GM12878 (cell line): Measurements from ENCODE around the gene XCR1. TPM values are rescaled to one million over a fixed set of nuclear protein-coding genes. Genes with fewer than 3 reads are reported as not detected.

Source experiments
- ATAC-seq: fragments of 200-7000 bp; cut with Tn5 transposase; 3 replicates; pipeline ENCODE4 v1.9.1; 2020; ENCODE audit warnings: mild to moderate bottlenecking, moderate library complexity
- BruUV-seq: library from RNA; stranded (reverse); fragments of 400-500 nt; replicated peaks from 2 replicates; lab custom pipeline; 2021; lab: Mats Ljungman, UMichigan
- CTCF ChIA-PET: fragments of 300-600 bp; sonication (Branson Sonifier 250); formaldehyde crosslinking; extraction: SDS; loops from one replicate; lab custom pipeline; 2021; ENCODE audit warnings: inconsistent platforms; lab: Yijun Ruan, JAX
- POLR2A ChIA-PET: fragments of 350-600 bp; formaldehyde crosslinking; extraction: SDS; loops from one replicate; lab custom pipeline; 2021; ENCODE audit warnings: inconsistent platforms; lab: Charles Lee
- RAD21 ChIA-PET: fragments of 300-600 bp; sonication (Branson Sonifier 250); formaldehyde crosslinking; loops from one replicate; lab custom pipeline; 2023; ENCODE audit warnings: antibody characterized with exemption; ENCODE audit not compliant: unreplicated experiment; lab: Charles Lee
- SMC1A ChIA-PET: fragments of 300-600 bp; sonication (Branson Sonifier 250); formaldehyde crosslinking; loops from one replicate; lab custom pipeline; 2023; ENCODE audit not compliant: unreplicated experiment, uncharacterized antibody; lab: Charles Lee
- DNase-seq: peaks from one replicate; pipeline ENCODE4 v3.0.0-alpha.2; 2011; ENCODE audit warnings: low read depth, low spot score
- FAIRE-seq: peaks from 3 replicates; lab custom pipeline; 2011; peaks lifted over from hg19 to GRCh38; lab: Jason Lieb, UNC
- H2AFZ ChIP-seq: 2 replicates; pipeline ENCODE4 v1.6.0; 2011; ENCODE audit warnings: low read depth, low read length, control low read depth; ENCODE audit not compliant: control insufficient read depth
- H3K27ac ChIP-seq: 2 replicates; pipeline ENCODE4 v1.5.1; 2011; ENCODE audit warnings: control low read depth; ENCODE audit not compliant: control insufficient read depth, insufficient read depth
- H3K27me3 ChIP-seq, 2 experiments: replicated peaks in 1 of 2; 2 replicates each; pipeline versions ENCODE4 v1.6.0 to v1.6.1; 2011; ENCODE audit warnings: low read length in 1 of 2; ENCODE audit not compliant: control insufficient read depth in 2 of 2, insufficient read depth in 2 of 2
- H3K36me3 ChIP-seq, 2 experiments: 2 replicates each; pipeline ENCODE4 v1.5.1; 2011; ENCODE audit warnings: low read length in 1 of 2; ENCODE audit not compliant: control insufficient read depth in 2 of 2, insufficient read depth in 2 of 2
- H3K4me1 ChIP-seq: 2 replicates; pipeline ENCODE4 v1.6.1; 2011; ENCODE audit warnings: mild to moderate bottlenecking, low read length, moderate library complexity, mixed read lengths; ENCODE audit not compliant: control insufficient read depth, insufficient read depth
- H3K4me2 ChIP-seq: 2 replicates; pipeline ENCODE4 v1.6.0; 2011; ENCODE audit warnings: control low read depth; ENCODE audit not compliant: control insufficient read depth, insufficient read depth
- H3K4me3 ChIP-seq: fragments of 200-600 bp; sonication (generic); 2 replicates; pipeline ENCODE4 v1.5.1; 2016
- H3K79me2 ChIP-seq: 2 replicates; pipeline ENCODE4 v1.6.0; 2011; ENCODE audit warnings: low read length; ENCODE audit not compliant: control insufficient read depth, insufficient read depth
- H3K9ac ChIP-seq: 2 replicates; pipeline ENCODE4 v1.8.0; 2011; ENCODE audit warnings: low read length, control low read depth, mixed read lengths; ENCODE audit not compliant: control insufficient read depth, insufficient read depth
- H3K9me3 ChIP-seq: replicated peaks from 3 replicates; pipeline ENCODE4 v1.5.1; 2011; ENCODE audit warnings: mild to moderate bottlenecking, low read length; ENCODE audit not compliant: control insufficient read depth, insufficient read depth
- H4K20me1 ChIP-seq: 2 replicates; pipeline ENCODE4 v1.6.0; 2011; ENCODE audit not compliant: control insufficient read depth, insufficient read depth
- NR2F1 ChIP-seq: fragments of 450-650 bp; conservative IDR thresholded peaks from 2 replicates; pipeline ENCODE4 v1.6.1; 2017; ENCODE audit warnings: mild to moderate bottlenecking
- WGBS: methylation state at CpG from one replicate; pipeline ENCODE4 v1.1.6; 2016; ENCODE audit warnings: low lambda C conversion rate; ENCODE audit not compliant: insufficient replicate concordance, insufficient coverage; ENCODE audit errors: missing lambda C conversion rate; 5-methylcytosine and 5-hydroxymethylcytosine counted together
- in situ Hi-C: fragments of 300-500 bp; cut with MboI; formaldehyde crosslinking; loops from 9 replicates; pipeline ENCODE4 v1.14.3; 2018; ENCODE audit warnings: mixed read lengths
- intact Hi-C: fragments of 100-400 bp; cut with micrococcal nuclease; formaldehyde crosslinking; loops from one replicate; pipeline ENCODE4 v1.14.2; 2022; ENCODE audit not compliant: unreplicated experiment
- polyA plus RNA-seq, 11 experiments: library from polyadenylated mRNA; depleted of rRNA in 4 of 11; unstranded in 6 of 11; stranded (reverse) in 5 of 11; fragments of >200 nt; fragmentation: Nextera tagmentation in 4 of 11; fragmentation: Illumina TruSeq in 1 of 11; extraction: Ambion mirVana in 4 of 11; extraction: Trizol in 1 of 11; gene quantifications; 1 replicate in 1 of 11; 2 replicates in 10 of 11; pipeline versions ENCODE4 v1.2.1 to v1.2.3, GENCODE V29; 2011 to 2016; ENCODE audit warnings: inconsistent platforms in 2 of 11, missing spikeins in 2 of 11, low read depth in 1 of 11
- total RNA-seq, 4 experiments: library from RNA; depleted of rRNA in 3 of 4; stranded (reverse); fragments of >200 nt in 3 of 4; fragmentation: Illumina TruSeq in 1 of 4; extraction: Trizol in 1 of 4; gene quantifications; 2 replicates each; pipeline versions ENCODE4 v1.2.1 to v1.2.3, GENCODE V29; 2013 to 2021
- TF ChIP-seq, protein P1 (sequence below): fragments of 450-650 bp; formaldehyde crosslinking; IDR thresholded peaks from 2 replicates; pipeline ENCODE4 v1.4.0; 2022; ENCODE audit warnings: mild to moderate bottlenecking, moderate library complexity

XCR1 gene
- total and polyA plus RNA-seq, 10 of the 15 experiments (the other 5 are each of a cell fraction or from before 2014, with no cell fraction given), result 0.02 to 0.29 (median 0.13) TPM; not detected in 2

DNA sequence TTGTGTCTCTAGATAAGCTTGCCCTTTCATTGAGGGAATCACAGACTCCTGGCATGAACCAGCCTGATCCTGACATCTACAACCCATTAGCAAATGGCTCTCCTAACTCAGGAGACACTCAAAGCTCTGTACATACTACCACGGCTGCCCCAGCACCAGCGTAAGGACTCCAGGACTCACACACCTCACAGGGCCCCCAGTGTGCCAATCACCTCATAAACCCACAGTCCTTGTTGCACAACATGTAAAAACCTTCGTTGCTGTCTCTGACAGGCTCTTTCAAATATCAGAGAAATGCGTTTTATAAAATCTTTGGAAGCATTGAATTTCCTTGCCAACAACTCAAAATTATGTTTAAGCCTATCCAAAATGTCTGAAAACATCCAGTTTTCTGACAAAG, 38.9 kb downstream of the XCR1 start:
- no TSS peak for BruUV-seq
- no peaks in the 10 kb centered on the region; the same call in none of the 2 replicates for H3K79me2 ChIP-seq
- no peak overlapping the region for H3K27ac ChIP-seq
- no peak overlapping the region for H3K4me3 ChIP-seq
- FAIRE-seq, result no peak
- in situ Hi-C loops, result no loop called here
- H3K36me3 ChIP-seq, result peaks cover 5 to 7% of the 10 kb centered on the region in 2 experiments; a peak in 2 of 4 replicates
- DNase-seq, result no peak
- POLR2A ChIA-PET, result no interaction called here
- no peak overlapping the region for H3K4me2 ChIP-seq
- no peaks in the 10 kb centered on the region for H3K9me3 ChIP-seq
- CTCF ChIA-PET, result interaction anchor here (1.3 to 1.5 kb wide), 2 partner anchors 90 to 91 kb away, joined by 4 to 5 read pairs; no protein-coding TSS in a partner anchor
- no peak for TF ChIP-seq NR2F1
- TF ChIP-seq, protein P1, sequence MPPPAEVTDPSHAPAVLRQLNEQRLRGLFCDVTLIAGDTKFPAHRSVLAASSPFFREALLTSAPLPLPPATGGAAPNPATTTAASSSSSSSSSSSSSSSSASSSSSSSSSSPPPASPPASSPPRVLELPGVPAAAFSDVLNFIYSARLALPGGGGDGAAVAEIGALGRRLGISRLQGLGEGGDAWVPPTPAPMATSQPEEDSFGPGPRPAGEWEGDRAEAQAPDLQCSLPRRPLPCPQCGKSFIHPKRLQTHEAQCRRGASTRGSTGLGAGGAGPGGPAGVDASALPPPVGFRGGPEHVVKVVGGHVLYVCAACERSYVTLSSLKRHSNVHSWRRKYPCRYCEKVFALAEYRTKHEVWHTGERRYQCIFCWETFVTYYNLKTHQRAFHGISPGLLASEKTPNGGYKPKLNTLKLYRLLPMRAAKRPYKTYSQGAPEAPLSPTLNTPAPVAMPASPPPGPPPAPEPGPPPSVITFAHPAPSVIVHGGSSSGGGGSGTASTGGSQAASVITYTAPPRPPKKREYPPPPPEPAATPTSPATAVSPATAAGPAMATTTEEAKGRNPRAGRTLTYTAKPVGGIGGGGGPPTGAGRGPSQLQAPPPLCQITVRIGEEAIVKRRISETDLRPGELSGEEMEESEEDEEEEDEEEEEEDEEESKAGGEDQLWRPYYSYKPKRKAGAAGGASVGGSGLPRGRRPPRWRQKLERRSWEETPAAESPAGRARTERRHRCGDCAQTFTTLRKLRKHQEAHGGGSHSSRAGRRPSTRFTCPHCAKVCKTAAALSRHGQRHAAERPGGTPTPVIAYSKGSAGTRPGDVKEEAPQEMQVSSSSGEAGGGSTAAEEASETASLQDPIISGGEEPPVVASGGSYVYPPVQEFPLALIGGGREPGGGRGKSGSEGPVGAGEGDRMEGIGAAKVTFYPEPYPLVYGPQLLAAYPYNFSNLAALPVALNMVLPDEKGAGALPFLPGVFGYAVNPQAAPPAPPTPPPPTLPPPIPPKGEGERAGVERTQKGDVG (CRISPR knock-in tag), result no peak
- no peaks in the 10 kb centered on the region for H3K27me3 ChIP-seq
- RAD21 ChIA-PET, result no interaction called here
- H4K20me1 ChIP-seq, result no peaks in the 10 kb centered on the region; the same call in 1 of the 2 replicates
- intact Hi-C loops, result no loop called here
- no peak overlapping the region for H2AFZ ChIP-seq
- SMC1A ChIA-PET, result interaction anchor here (1.0 to 1.9 kb wide), 4 partner anchors 20 to 390 kb away, joined by 3 to 6 read pairs (median 4); no protein-coding TSS in a partner anchor
- peaks cover 17% of the 10 kb centered on the region for H3K4me1 ChIP-seq
- 99% methylated on average over 4 of the region's 4 CpGs for WGBS
- no peak overlapping the region for H3K9ac ChIP-seq
- ATAC-seq, result no peak
